H9 (cell line): ENCODE results near the gene VPS39. TPM values are rescaled to one million over a fixed set of nuclear protein-coding genes. Genes with fewer than 3 reads are reported as not detected.

Experiments used
- DNase-seq: peaks from one replicate; pipeline ENCODE4 v3.0.0-alpha.2; 2017
- H2AFZ ChIP-seq: one replicate; pipeline ENCODE4 v1.6.1; 2013; ENCODE audit warnings: mild to moderate bottlenecking, low read length, control low read depth, moderate library complexity
- H2AK5ac ChIP-seq: 2 replicates; pipeline ENCODE4 v1.6.1; 2013; ENCODE audit warnings: low read length, control low read depth, mixed read lengths; ENCODE audit not compliant: insufficient read length
- H2BK120ac ChIP-seq: one replicate; pipeline ENCODE4 v1.6.1; 2013; ENCODE audit warnings: low read depth, mild to moderate bottlenecking, low read length, control low read depth, inconsistent platforms; ENCODE audit not compliant: poor library complexity, severe bottlenecking
- H2BK12ac ChIP-seq: 2 replicates; pipeline ENCODE4 v1.6.1; 2013; ENCODE audit warnings: low read length, control low read depth, mixed read lengths, low read depth; ENCODE audit not compliant: insufficient read length
- H2BK15ac ChIP-seq: 2 replicates; pipeline ENCODE4 v1.6.1; 2013; ENCODE audit warnings: low read depth, low read length, control low read depth
- H2BK20ac ChIP-seq: one replicate; pipeline ENCODE4 v1.6.1; 2013; ENCODE audit warnings: low read depth, mild to moderate bottlenecking, low read length, control low read depth, inconsistent platforms; ENCODE audit not compliant: poor library complexity, severe bottlenecking
- H2BK5ac ChIP-seq: 2 replicates; pipeline ENCODE4 v1.6.1; 2013; ENCODE audit warnings: low read length, control low read depth, mixed read lengths; ENCODE audit not compliant: insufficient read length
- H3K14ac ChIP-seq: 2 replicates; pipeline ENCODE4 v1.6.1; 2013; ENCODE audit warnings: low read length, control low read depth; ENCODE audit not compliant: insufficient read depth
- H3K18ac ChIP-seq: 2 replicates; pipeline ENCODE4 v1.6.1; 2013; ENCODE audit warnings: low read depth, mild to moderate bottlenecking, mixed read lengths, low read length, control low read depth; ENCODE audit not compliant: insufficient read length
- H3K23ac ChIP-seq: 2 replicates; pipeline ENCODE4 v1.6.1; 2013; ENCODE audit warnings: low read length, control low read depth, mixed read lengths, low read depth; ENCODE audit not compliant: insufficient read length
- H3K23me2 ChIP-seq: 2 replicates; pipeline ENCODE4 v1.6.1; 2013; ENCODE audit warnings: low read depth, mild to moderate bottlenecking, mixed read lengths, low read length, control low read depth; ENCODE audit not compliant: insufficient read length, poor library complexity, severe bottlenecking
- H3K27ac ChIP-seq: 2 replicates; pipeline ENCODE4 v1.5.1; 2013; ENCODE audit warnings: low read length, control low read depth, mixed read lengths, low read depth; ENCODE audit not compliant: insufficient read length
- H3K27me3 ChIP-seq: 2 replicates; pipeline ENCODE4 v1.6.1; 2013; ENCODE audit warnings: low read length, control low read depth, inconsistent platforms; ENCODE audit not compliant: insufficient read depth
- H3K4ac ChIP-seq: 2 replicates; pipeline ENCODE4 v1.6.1; 2013; ENCODE audit warnings: low read depth, mild to moderate bottlenecking, control low read depth, inconsistent platforms, low read length, moderate library complexity
- H3K4me1 ChIP-seq: 2 replicates; pipeline ENCODE4 v1.6.1; 2013; ENCODE audit warnings: low read length, control low read depth, inconsistent platforms; ENCODE audit not compliant: insufficient read depth
- H3K4me2 ChIP-seq: 2 replicates; pipeline ENCODE4 v1.6.1; 2013; ENCODE audit warnings: low read length, control low read depth, mixed read lengths; ENCODE audit not compliant: insufficient read length, insufficient read depth
- H3K56ac ChIP-seq: 2 replicates; pipeline ENCODE4 v1.6.1; 2013; ENCODE audit warnings: low read depth, mild to moderate bottlenecking, mixed read lengths, low read length, control low read depth; ENCODE audit not compliant: insufficient read length
- H3K79me1 ChIP-seq: 2 replicates; pipeline ENCODE4 v1.6.1; 2013; ENCODE audit warnings: low read depth, mild to moderate bottlenecking, moderate library complexity, low read length, control low read depth, inconsistent platforms; ENCODE audit not compliant: insufficient read depth, poor library complexity, severe bottlenecking
- H3K79me2 ChIP-seq: 2 replicates; pipeline ENCODE4 v1.6.1; 2013; ENCODE audit warnings: low read length, control low read depth, inconsistent platforms; ENCODE audit not compliant: insufficient read depth
- H3K9ac ChIP-seq: 2 replicates; pipeline ENCODE4 v1.6.1; 2013; ENCODE audit warnings: low read length, control low read depth, mixed read lengths; ENCODE audit not compliant: insufficient read length; ENCODE audit errors: extremely low read depth
- H3K9me3 ChIP-seq: one replicate; pipeline ENCODE4 v1.6.1; 2013; ENCODE audit warnings: low read depth, low read length, inconsistent platforms; ENCODE audit not compliant: control insufficient read depth
- H3T11ph ChIP-seq: one replicate; pipeline ENCODE4 v1.6.1; 2013; ENCODE audit warnings: mild to moderate bottlenecking, low read length, control low read depth, inconsistent platforms
- H4K20me1 ChIP-seq: one replicate; pipeline ENCODE4 v1.6.1; 2013; ENCODE audit not compliant: control insufficient read depth, insufficient read length, insufficient read depth
- H4K5ac ChIP-seq: 2 replicates; pipeline ENCODE4 v1.6.1; 2013; ENCODE audit warnings: low read depth, mild to moderate bottlenecking, mixed read lengths, low read length, control low read depth; ENCODE audit not compliant: insufficient read length
- H4K8ac ChIP-seq: replicated peaks from 2 replicates; pipeline ENCODE4 v1.6.1; 2013; ENCODE audit warnings: low read length, control low read depth, mixed read lengths, low read depth; ENCODE audit not compliant: insufficient read length
- H4K91ac ChIP-seq: 2 replicates; pipeline ENCODE4 v1.6.1; 2013; ENCODE audit warnings: low read depth, mild to moderate bottlenecking, moderate library complexity, mixed read lengths, low read length, control low read depth; ENCODE audit not compliant: insufficient read length
- H3K27ac Mint-ChIP-seq, 3 experiments: 2 replicates in 2 of 3; 3 replicates in 1 of 3; pipeline ENCODE4 v1.8.0; 2020 to 2021; ENCODE audit warnings: mixed read lengths in 3 of 3, mild to moderate bottlenecking in 1 of 3, moderate library complexity in 1 of 3
- H3K27me3 Mint-ChIP-seq: 2 replicates; pipeline ENCODE4 v1.8.0; 2021; ENCODE audit warnings: low read depth, mild to moderate bottlenecking, moderate library complexity, mixed read lengths
- H3K36me3 Mint-ChIP-seq, 3 experiments: 2 replicates in 2 of 3; 3 replicates in 1 of 3; pipeline ENCODE4 v1.8.0; 2020 to 2021; ENCODE audit warnings: low read depth in 3 of 3, mixed read lengths in 3 of 3; ENCODE audit not compliant: insufficient read depth in 1 of 3
- H3K4me1 Mint-ChIP-seq, 2 experiments: 2 replicates each; pipeline ENCODE4 v1.8.0; 2020; ENCODE audit warnings: mixed read lengths in 2 of 2
- H3K4me3 Mint-ChIP-seq, 2 experiments: 2 replicates in 1 of 2; 3 replicates in 1 of 2; pipeline ENCODE4 v1.8.0; 2020 to 2021; ENCODE audit warnings: mild to moderate bottlenecking in 2 of 2, mixed read lengths in 2 of 2, moderate library complexity in 1 of 2
- H3K9me3 Mint-ChIP-seq, 2 experiments: 2 replicates in 1 of 2; 3 replicates in 1 of 2; pipeline ENCODE4 v1.8.0; 2020; ENCODE audit warnings: mild to moderate bottlenecking in 2 of 2, mixed read lengths in 2 of 2, moderate library complexity in 1 of 2
- WGBS: extraction: QIAGEN DNeasy Blood & Tissue Kit; methylation state at CpG from one replicate; pipeline ENCODE4 v1.1.7; 2013; ENCODE audit warnings: missing lambda C conversion rate, low lambda C conversion rate, mixed read lengths; ENCODE audit not compliant: insufficient read length; ENCODE audit errors: extremely low coverage; 5-methylcytosine and 5-hydroxymethylcytosine counted together
- total RNA-seq: library from RNA; stranded (reverse); gene quantifications from 2 replicates; pipeline ENCODE4 v1.2.1, GENCODE V29; 2021
- TF ChIP-seq, protein P1 (sequence below): fragments of 200-600 bp; sonication (generic); conservative IDR thresholded peaks from 3 replicates; pipeline ENCODE4 v1.8.0; 2021; ENCODE audit warnings: antibody characterized with exemption, mild to moderate bottlenecking

The VPS39 gene
- total RNA-seq, 1 experiment from 2014 or later = 48.6 TPM

GRCh38 chr15:42156243-42156922, 51.7 kb downstream of the VPS39 start, which contains the start of gene PLA2G4F:
Gene PLA2G4F, minus strand, starts transcription at chr15:42156636. Its CDS starts 87 bp downstream, at chr15:42156549.
- H3K27ac Mint-ChIP-seq = no peak within 1 kb of the TSS; a peak in 1 of 7 replicates
- TF ChIP-seq, protein P1, sequence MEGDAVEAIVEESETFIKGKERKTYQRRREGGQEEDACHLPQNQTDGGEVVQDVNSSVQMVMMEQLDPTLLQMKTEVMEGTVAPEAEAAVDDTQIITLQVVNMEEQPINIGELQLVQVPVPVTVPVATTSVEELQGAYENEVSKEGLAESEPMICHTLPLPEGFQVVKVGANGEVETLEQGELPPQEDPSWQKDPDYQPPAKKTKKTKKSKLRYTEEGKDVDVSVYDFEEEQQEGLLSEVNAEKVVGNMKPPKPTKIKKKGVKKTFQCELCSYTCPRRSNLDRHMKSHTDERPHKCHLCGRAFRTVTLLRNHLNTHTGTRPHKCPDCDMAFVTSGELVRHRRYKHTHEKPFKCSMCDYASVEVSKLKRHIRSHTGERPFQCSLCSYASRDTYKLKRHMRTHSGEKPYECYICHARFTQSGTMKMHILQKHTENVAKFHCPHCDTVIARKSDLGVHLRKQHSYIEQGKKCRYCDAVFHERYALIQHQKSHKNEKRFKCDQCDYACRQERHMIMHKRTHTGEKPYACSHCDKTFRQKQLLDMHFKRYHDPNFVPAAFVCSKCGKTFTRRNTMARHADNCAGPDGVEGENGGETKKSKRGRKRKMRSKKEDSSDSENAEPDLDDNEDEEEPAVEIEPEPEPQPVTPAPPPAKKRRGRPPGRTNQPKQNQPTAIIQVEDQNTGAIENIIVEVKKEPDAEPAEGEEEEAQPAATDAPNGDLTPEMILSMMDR = no peak
- Histone ChIP-seq H2BK5ac (no peak within 1 kb of the TSS), H2AFZ (no peak within 1 kb of the TSS), H3K23ac (no peak within 1 kb of the TSS), H2AK5ac (no peak within 1 kb of the TSS), H2BK20ac (no peak within 1 kb of the TSS), H2BK15ac (no peak within 1 kb of the TSS), H2BK12ac (no peak within 1 kb of the TSS), H3K79me1 (no peaks in the 10 kb centered on the region), H4K8ac (no peak within 1 kb of the TSS), H3K4ac (no peak within 1 kb of the TSS), H3T11ph (no peak within 1 kb of the TSS), H4K5ac (no peak within 1 kb of the TSS), H3K56ac (no peak within 1 kb of the TSS), H3K18ac (no peak within 1 kb of the TSS), H3K79me2 (no peaks in the 10 kb centered on the region), H3K9ac (no peak within 1 kb of the TSS), H3K4me2 (no peak within 1 kb of the TSS), H3K14ac (no peak within 1 kb of the TSS), H3K27me3 (no peaks in the 10 kb centered on the region), H4K20me1 (no peaks in the 10 kb centered on the region), H3K4me1 (no peaks in the 10 kb centered on the region), H3K27ac (no peak within 1 kb of the TSS), H3K9me3 (no peaks in the 10 kb centered on the region), H4K91ac (no peak within 1 kb of the TSS), H3K23me2 (no peaks in the 10 kb centered on the region), H2BK120ac (no peak within 1 kb of the TSS)
- peaks cover 3 to 28% (median 11%) of the 10 kb centered on the region in 3 experiments; a peak in 6 of 7 replicates for H3K36me3 Mint-ChIP-seq
- peak; percentile 54 for DNase-seq
- H3K9me3 Mint-ChIP-seq = no peaks in the 10 kb centered on the region
- no peaks in the 10 kb centered on the region; the same call in 1 of the 2 replicates for H3K27me3 Mint-ChIP-seq
- no CpG with 5 or more reads among the region's 8 CpGs for WGBS
- peaks cover 3 to 5% of the 10 kb centered on the region in 2 experiments; a peak in 3 of 4 replicates for H3K4me1 Mint-ChIP-seq
- no peak within 1 kb of the TSS for H3K4me3 Mint-ChIP-seq
